NAMALWA (cell line): Measurements from ENCODE around the gene ATXN7L1.
"Not testable (repeated sequence)": the region's sequence is repeated elsewhere in the genome, so short reads cannot be mapped to it uniquely, and the experiment has no call there.

ENCODE experiments used
- DNase-seq: peaks from one replicate; pipeline ENCODE4 v3.0.0-alpha.2; 2015; ENCODE audit warnings: low spot score

The ATXN7L1 gene

GRCh38 chr7:105892387-105892786 is 16.0 kb upstream of the ATXN7L1 start:
- no peak for DNase-seq

- no peak for DNase-seq
Observed at GRCh38 chr7:105890290-105890997, 14.0 kb upstream of the ATXN7L1 start.

GRCh38 chr7:105887569-105888189 is 11.3 kb upstream of the ATXN7L1 start:
- DNase-seq, result no peak

- no peak for DNase-seq
Observed at GRCh38 chr7:105886776-105887175, 10.4 kb upstream of the ATXN7L1 start.

GRCh38 chr7:105885387-105886111 is 9.2 kb upstream of the ATXN7L1 start:
- no peak for DNase-seq

- DNase-seq, result not testable (repeated sequence)
Observed at GRCh38 chr7:105883179-105883578, 6.8 kb upstream of the ATXN7L1 start.

- DNase-seq, result no peak
Observed at GRCh38 chr7:105881439-105881838, 5.0 kb upstream of the ATXN7L1 start.

- DNase-seq, result no peak
Observed at GRCh38 chr7:105880571-105881330, 4.4 kb upstream of the ATXN7L1 start.

GRCh38 chr7:105879782-105880181 is 3.4 kb upstream of the ATXN7L1 start:
- no peak for DNase-seq

- DNase-seq, result no peak
Observed at GRCh38 chr7:105878746-105879605, 2.6 kb upstream of the ATXN7L1 start.

GRCh38 chr7:105877736-105878135 is 1.3 kb upstream of the ATXN7L1 start:
- DNase-seq, result no peak

- no peak for DNase-seq
Observed at GRCh38 chr7:105876964-105877601, 684 bp upstream of the ATXN7L1 start.

GRCh38 chr7:105875505-105875904 is 894 bp downstream of the ATXN7L1 start:
- DNase-seq, result no peak

GRCh38 chr7:105874055-105874454 is 2.3 kb downstream of the ATXN7L1 start:
- DNase-seq, result no peak

- no peak for DNase-seq
Observed at GRCh38 chr7:105872491-105872890, 3.9 kb downstream of the ATXN7L1 start.

- DNase-seq, result no peak
Observed at GRCh38 chr7:105871142-105871541, 5.3 kb downstream of the ATXN7L1 start.

- no peak for DNase-seq
Observed at GRCh38 chr7:105866102-105866801, 10.1 kb downstream of the ATXN7L1 start.

- DNase-seq, result no peak
Observed at GRCh38 chr7:105863876-105864275, 12.5 kb downstream of the ATXN7L1 start.

GRCh38 chr7:105862770-105863169 is 13.6 kb downstream of the ATXN7L1 start:
- DNase-seq, result no peak

- no peak for DNase-seq
Observed at GRCh38 chr7:105862276-105862675, 14.1 kb downstream of the ATXN7L1 start.
